Activated T-cell treated with anti-CD3 and anti-CD28 coated beads, Interleukin-2, amount 50 U/mL, for 72 hours (primary cell): ENCODE measurements around the gene WEE1. TPM values are rescaled to one million over a fixed set of nuclear protein-coding genes. Genes with fewer than 3 reads are reported as not detected.
A peak's percentile ranks its signal among the peaks of the same experiment; 100 is the strongest.

Experiments
- ATAC-seq, 2 donors: fragments of 150-1000 bp; cut with Tn5 transposase; replicated peaks in 1 of 2; 2 replicates each; pipeline ENCODE4 v1.10.0; 2021; ENCODE audit warnings: moderate library complexity in 2 of 2, mild to moderate bottlenecking in 1 of 2
- DNase-seq, 2 donors: peaks; one replicate each; pipeline ENCODE4 v3.0.0; 2021 to 2022; ENCODE audit warnings: mixed read lengths in 1 of 2
- H3K27ac Mint-ChIP-seq: one replicate; pipeline ENCODE4 v1.8.0; 2022; ENCODE audit warnings: mild to moderate bottlenecking, moderate library complexity, mixed read lengths
- H3K27me3 Mint-ChIP-seq: one replicate; pipeline ENCODE4 v1.8.0; 2022; ENCODE audit warnings: low read depth, mixed read lengths
- H3K36me3 Mint-ChIP-seq, 2 donors: one replicate each; pipeline ENCODE4 v1.8.0; 2022; ENCODE audit warnings: mixed read lengths in 2 of 2, mild to moderate bottlenecking in 1 of 2; ENCODE audit not compliant: insufficient read depth in 2 of 2
- H3K4me1 Mint-ChIP-seq: one replicate; pipeline ENCODE4 v1.8.0; 2022; ENCODE audit warnings: low read depth, mixed read lengths
- H3K4me3 Mint-ChIP-seq, 2 donors: one replicate each; pipeline ENCODE4 v1.8.0; 2022; ENCODE audit warnings: mild to moderate bottlenecking in 2 of 2, mixed read lengths in 2 of 2, moderate library complexity in 2 of 2
- H3K9me3 Mint-ChIP-seq, 2 donors: one replicate each; pipeline ENCODE4 v1.8.0; 2022; ENCODE audit warnings: mixed read lengths in 2 of 2
- total RNA-seq, 2 donors: library from RNA; stranded (reverse); gene quantifications; one replicate each; pipeline ENCODE4 v1.2.3, GENCODE V29; 2022

WEE1 gene
- total RNA-seq, 2 donors from 2014 or later, result 41.6 to 45.5 TPM

DNA sequence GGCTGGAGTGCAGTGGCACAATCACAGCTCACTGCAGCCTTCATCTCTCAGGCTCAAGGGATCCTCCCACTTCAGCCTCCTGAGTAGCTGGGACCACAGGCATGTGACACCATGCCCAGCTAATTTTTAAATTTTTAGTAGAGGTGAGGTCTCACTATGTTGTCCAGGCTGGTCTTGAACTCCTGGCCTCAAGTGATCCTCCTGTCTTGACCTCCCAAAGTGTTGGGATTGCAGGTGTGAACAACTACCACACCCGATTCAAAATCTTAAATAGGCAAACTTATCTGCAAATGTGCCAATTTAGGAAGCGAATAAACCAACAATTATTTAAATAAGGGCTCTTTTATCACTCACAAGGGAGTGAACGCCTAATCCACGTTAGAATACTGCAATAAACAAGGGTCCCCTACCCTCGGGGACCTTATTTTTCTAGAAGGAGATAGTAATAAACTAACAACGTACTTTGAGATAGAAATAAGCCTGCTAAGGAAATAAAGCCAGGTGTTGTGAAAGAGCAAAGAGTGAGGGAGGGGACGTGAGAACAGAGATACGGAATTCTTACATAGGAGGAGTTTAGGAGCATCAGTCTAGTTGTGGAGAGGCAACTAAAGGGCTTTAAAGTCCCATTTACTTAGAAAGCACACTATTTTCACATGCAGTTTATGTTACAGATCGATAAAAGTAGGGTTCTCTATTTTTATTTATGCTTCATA is 3.0 kb upstream of the WEE1 start:
- H3K27ac Mint-ChIP-seq, result no peak overlapping the region
- no peak overlapping the region for H3K4me3 Mint-ChIP-seq

DNA sequence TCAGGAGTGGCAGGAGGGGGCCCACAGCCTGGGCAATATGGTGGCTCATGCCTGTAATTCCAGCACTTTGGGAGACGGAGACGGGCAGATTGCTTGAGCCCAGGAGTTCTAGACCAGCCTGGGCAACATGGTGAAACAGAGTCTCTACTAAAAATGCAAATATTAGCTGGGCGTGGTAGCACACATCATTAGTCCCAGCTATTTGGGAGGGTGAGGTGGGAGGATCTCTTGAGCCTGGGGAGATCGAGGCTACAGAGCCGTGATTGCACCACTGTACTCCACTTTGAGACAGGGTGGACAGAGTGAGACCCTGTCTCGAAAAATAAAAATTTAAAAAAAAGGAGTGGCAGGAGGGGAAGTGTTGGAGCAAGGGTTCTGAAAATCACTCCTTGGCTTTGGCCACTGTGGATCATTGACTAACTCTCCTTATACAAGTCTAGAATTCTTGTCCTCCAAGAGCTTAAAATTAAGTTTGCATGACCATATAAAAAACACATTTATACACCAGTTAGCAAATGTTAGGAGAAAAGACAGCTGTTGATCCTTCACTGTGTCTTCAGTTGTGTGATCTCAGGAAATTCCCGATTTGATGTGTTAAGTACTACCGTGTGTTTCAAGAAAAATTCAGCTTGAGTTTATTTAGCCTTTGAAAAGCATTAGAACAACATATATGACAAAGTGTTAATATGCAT is 2.3 kb upstream of the WEE1 start:
- H3K9me3 Mint-ChIP-seq, result no peaks in the 10 kb centered on the region
- no peak for DNase-seq
- peaks cover 6% of the 10 kb centered on the region for H3K27me3 Mint-ChIP-seq
- peaks cover 12 to 16% of the 10 kb centered on the region in 2 donors for H3K36me3 Mint-ChIP-seq
- peak overlapping the region in 1 of 2 donors; percentile 82 for H3K4me3 Mint-ChIP-seq
- no peak overlapping the region for H3K27ac Mint-ChIP-seq
- ATAC-seq, result no peak
- peaks cover 47% of the 10 kb centered on the region for H3K4me1 Mint-ChIP-seq

More for the DNA sequence above, 3.0 kb upstream of the WEE1 start:
- ATAC-seq (no peak), DNase-seq (no peak)
- H3K4me1 Mint-ChIP-seq, result peaks cover 47% of the 10 kb centered on the region
- no peaks in the 10 kb centered on the region for H3K9me3 Mint-ChIP-seq
- H3K27me3 Mint-ChIP-seq, result peaks cover 6% of the 10 kb centered on the region
- peaks cover 9 to 10% of the 10 kb centered on the region in 2 donors for H3K36me3 Mint-ChIP-seq

DNA sequence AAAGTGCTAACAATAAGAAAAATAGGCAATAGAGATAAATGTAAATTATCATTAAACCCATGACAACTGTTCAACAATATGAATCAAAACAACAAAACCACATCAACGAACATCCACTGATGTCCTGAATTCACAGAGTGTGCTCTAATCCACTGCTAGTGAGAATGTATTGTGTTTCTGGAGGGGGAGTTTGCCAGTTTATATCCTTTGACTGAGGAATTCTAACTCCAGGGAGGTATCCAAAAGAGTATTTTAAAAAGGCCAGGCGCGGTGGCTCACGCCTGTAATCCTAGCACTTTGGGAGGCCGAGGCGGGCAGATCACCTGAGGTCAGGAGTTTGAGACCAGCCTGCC is 1.7 kb upstream of the WEE1 start:
- DNase-seq (no peak), ATAC-seq (no peak)
- Mint-ChIP-seq H3K36me3 (peaks cover 15 to 18% of the 10 kb centered on the region in 2 donors), H3K9me3 (no peaks in the 10 kb centered on the region), H3K27me3 (peaks cover 6% of the 10 kb centered on the region), H3K4me3 (peak overlapping the region; percentile 82 to 89), H3K4me1 (peaks cover 47% of the 10 kb centered on the region), H3K27ac (peak overlapping the region; percentile 91)

DNA sequence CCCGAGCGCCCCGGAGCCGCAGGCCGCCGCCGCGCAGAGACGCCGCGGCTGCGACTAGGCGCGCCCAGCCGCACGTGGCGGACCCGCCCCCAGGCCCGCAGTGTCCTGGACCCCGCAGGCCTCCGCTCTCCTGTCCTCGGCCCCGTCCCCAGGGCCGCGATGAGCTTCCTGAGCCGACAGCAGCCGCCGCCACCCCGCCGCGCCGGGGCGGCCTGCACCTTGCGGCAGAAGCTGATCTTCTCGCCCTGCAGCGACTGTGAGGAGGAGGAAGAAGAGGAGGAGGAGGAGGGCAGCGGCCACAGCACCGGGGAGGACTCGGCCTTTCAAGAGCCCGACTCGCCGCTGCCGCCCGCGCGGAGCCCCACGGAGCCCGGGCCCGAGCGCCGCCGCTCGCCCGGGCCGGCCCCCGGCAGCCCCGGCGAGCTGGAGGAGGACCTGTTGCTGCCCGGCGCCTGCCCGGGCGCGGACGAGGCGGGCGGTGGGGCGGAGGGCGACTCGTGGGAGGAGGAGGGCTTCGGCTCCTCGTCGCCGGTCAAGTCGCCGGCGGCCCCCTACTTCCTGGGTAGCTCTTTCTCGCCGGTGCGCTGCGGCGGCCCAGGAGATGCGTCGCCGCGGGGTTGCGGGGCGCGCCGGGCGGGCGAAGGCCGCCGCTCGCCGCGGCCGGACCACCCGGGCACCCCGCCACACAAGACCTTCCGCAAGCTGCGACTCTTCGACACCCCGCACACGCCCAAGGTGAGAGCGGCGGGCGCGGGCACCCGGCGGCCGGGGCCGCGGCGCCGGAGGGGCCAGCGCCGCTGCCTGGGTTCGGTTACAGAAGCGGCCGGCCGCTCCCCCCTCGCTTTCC is 528 bp downstream of the WEE1 start:
- peaks cover 22 to 38% of the 10 kb centered on the region in 2 donors for H3K36me3 Mint-ChIP-seq
- DNase-seq (peak; percentile 39 to 51), ATAC-seq (peak; percentile 49 to 55)
- peak overlapping the region; percentile 96 to 99 for H3K4me3 Mint-ChIP-seq
- no peaks in the 10 kb centered on the region for H3K9me3 Mint-ChIP-seq
- peaks cover 6% of the 10 kb centered on the region for H3K27me3 Mint-ChIP-seq
- peak overlapping the region; percentile 85 for H3K27ac Mint-ChIP-seq
- H3K4me1 Mint-ChIP-seq, result peaks cover 59% of the 10 kb centered on the region

DNA sequence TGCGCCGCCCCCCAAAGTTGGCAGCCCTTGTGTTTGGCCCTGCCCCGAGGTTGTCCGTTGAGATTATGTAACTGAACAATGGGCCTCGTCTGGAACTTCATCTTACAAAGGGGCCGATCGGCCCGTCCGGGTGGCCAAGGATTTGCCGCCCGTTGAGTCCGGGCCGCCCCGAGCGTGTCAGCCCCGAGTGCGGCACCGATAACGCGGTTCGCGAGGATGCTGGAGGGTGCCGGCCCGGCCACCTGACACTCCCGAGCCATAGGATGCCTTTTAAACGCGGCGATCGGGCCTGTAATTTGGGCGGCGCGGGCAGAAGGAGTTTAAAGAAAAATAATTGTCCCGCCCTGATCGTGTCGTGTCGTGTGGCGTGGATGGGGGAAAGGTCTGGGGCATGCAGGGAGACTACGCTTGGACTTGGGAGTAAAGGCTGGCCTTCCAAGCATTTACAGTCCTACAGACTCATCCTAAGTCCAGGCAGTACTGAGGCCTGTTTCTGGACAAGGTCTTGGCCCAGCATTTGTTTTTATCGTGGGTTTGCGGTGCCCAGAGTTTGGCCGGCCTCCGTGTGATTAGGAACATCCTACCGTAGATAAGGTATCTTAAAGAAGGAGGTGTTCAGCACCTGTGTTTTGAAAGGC is 1.3 kb downstream of the WEE1 start:
- H3K4me1 Mint-ChIP-seq, result peaks cover 58% of the 10 kb centered on the region
- peaks cover 6% of the 10 kb centered on the region for H3K27me3 Mint-ChIP-seq
- no peak for ATAC-seq
- peaks cover 24 to 44% of the 10 kb centered on the region in 2 donors for H3K36me3 Mint-ChIP-seq
- peak overlapping the region; percentile 96 to 99 for H3K4me3 Mint-ChIP-seq
- no peaks in the 10 kb centered on the region for H3K9me3 Mint-ChIP-seq
- DNase-seq, result peak; percentile 26 to 36
- H3K27ac Mint-ChIP-seq, result peak overlapping the region; percentile 85

DNA sequence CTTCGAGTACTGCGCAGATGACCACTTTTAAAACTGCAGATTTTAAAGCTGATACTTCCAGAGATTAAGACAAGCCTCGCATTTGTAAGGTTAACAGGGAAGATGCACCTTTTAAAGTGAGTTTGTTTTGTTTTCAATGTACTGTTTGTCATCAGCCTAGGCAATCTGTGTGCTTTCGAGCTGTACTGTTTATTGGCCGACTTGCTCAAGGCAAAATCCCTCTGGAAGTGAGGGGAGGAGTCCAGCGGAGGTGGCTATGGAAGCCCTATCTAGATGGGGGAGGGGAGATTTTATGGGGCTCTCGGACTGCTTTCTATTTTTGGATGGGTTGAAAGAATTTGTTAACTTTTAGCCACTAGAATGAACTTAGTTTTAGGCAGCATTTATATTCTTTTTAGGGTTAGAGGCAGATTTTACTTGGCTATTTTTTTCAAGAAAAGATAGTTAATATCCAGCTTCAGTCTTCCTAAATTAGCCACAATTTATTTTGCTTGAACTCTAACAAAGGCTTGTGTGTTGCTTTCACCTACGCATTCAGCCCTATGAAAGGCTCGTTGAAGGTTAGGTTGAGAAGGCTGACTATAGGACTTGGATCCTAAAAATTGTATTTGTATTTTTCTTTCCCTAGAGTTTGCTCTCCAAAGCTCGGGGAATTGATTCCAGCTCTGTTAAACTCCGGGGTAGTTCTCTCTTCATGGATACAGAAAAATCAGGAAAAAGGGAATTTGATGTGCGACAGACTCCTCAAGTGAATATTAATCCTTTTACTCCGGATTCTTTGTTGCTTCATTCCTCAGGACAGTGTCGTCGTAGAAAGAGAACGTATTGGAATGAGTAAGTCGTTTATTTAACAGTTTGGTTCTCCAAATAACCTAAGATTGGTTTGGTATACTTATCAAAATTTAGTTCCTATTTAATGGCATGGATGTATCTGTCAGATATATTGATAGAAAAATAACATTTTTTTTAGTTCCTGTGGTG is 2.1 kb downstream of the WEE1 start:
- Mint-ChIP-seq H3K27me3 (peaks cover 6% of the 10 kb centered on the region), H3K4me3 (peak overlapping the region; percentile 96 to 99), H3K27ac (peak overlapping the region; percentile 85), H3K36me3 (peaks cover 24 to 48% of the 10 kb centered on the region in 2 donors), H3K4me1 (peaks cover 55% of the 10 kb centered on the region), H3K9me3 (no peaks in the 10 kb centered on the region)
- no peak for DNase-seq
- ATAC-seq, result no peak

DNA sequence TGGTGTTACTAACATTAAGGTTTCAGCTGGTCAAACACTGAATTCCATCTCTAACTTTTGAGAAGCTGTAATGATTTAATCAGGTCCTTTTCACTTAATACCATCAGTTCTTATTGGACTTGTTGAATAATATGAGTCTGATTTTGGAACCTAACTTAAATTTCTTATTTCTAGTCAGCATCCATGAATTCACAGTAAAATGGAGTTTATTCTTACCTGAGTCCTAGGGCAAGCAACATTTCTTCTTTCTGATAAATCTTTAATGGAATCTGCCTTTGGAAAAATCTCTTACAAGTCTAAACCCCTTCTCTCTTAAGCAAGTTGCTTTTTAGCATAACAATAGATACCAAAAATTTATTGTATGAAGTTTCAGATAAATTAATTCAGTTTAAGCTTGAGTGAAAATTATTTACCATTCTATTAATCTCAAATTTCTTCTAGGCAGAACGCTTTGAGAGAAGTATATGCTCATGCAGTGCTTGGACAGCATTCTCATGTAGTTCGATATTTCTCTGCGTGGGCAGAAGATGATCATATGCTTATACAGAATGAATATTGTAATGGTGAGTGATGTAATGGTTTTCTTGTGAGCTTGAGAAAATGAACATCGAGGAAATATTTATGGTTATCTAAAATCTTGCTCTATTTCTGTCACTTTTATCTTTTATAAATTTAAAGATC is 3.4 kb downstream of the WEE1 start:
- peaks cover 29 to 61% of the 10 kb centered on the region in 2 donors for H3K36me3 Mint-ChIP-seq
- peaks cover 1% of the 10 kb centered on the region for H3K27me3 Mint-ChIP-seq
- DNase-seq (no peak), ATAC-seq (no peak)
- peak overlapping the region; percentile 83 for H3K27ac Mint-ChIP-seq
- peak overlapping the region; percentile 96 to 99 for H3K4me3 Mint-ChIP-seq
- H3K4me1 Mint-ChIP-seq, result peaks cover 56% of the 10 kb centered on the region
- no peaks in the 10 kb centered on the region for H3K9me3 Mint-ChIP-seq

DNA sequence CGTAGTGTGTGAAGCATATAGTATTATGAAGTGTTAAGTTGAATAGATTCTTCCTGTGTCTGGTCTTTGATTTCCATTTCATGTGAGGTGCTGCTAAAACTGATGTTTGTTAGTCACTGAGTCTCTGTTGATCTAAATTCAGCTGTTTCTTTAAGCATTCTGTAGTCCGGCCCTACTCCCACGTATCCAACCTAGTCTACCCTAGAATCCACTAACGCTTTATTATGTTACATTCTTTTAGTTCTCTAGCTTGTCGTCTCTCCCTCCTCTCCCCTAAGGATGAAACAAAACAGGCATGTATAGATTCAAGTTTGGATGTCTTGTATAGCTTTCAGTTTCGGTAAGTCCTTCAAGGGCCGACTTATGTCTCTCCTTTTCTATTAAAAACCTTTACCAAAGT is 4.1 kb downstream of the WEE1 start:
- H3K9me3 Mint-ChIP-seq, result no peaks in the 10 kb centered on the region
- ATAC-seq, result no peak
- no peak for DNase-seq

DNA sequence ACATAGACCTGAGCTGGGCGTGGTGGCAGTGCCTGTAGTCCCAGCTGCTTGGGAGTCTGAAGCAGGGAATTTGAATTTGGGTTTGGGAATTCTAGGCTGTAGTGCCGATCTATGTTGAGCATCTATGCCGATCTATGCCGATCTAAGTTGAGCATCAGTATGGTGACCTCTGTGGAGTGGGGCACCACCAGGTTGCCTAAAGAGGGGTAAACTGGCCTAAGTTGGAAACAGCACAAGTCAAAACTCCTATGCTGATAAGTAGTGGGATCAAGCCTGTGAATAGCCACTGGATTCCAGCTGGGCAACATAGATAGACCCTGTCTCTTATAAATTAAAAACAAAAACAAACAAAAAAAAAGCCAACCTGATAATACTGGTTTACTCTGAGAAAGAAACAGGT is 7.4 kb downstream of the WEE1 start:
- H3K4me1 Mint-ChIP-seq, result peaks cover 39% of the 10 kb centered on the region
- ATAC-seq, result no peak
- no peak overlapping the region for H3K4me3 Mint-ChIP-seq
- DNase-seq, result no peak
- no peaks in the 10 kb centered on the region for H3K9me3 Mint-ChIP-seq
- peaks cover 20 to 76% of the 10 kb centered on the region in 2 donors for H3K36me3 Mint-ChIP-seq
- no peaks in the 10 kb centered on the region for H3K27me3 Mint-ChIP-seq
- no peak overlapping the region for H3K27ac Mint-ChIP-seq

More for the DNA sequence above, 4.1 kb downstream of the WEE1 start:
- peak overlapping the region; percentile 69 to 96 for H3K4me3 Mint-ChIP-seq
- peaks cover 29 to 68% of the 10 kb centered on the region in 2 donors for H3K36me3 Mint-ChIP-seq
- H3K4me1 Mint-ChIP-seq, result peaks cover 48% of the 10 kb centered on the region
- no peaks in the 10 kb centered on the region for H3K27me3 Mint-ChIP-seq
- peak overlapping the region; percentile 83 for H3K27ac Mint-ChIP-seq

DNA sequence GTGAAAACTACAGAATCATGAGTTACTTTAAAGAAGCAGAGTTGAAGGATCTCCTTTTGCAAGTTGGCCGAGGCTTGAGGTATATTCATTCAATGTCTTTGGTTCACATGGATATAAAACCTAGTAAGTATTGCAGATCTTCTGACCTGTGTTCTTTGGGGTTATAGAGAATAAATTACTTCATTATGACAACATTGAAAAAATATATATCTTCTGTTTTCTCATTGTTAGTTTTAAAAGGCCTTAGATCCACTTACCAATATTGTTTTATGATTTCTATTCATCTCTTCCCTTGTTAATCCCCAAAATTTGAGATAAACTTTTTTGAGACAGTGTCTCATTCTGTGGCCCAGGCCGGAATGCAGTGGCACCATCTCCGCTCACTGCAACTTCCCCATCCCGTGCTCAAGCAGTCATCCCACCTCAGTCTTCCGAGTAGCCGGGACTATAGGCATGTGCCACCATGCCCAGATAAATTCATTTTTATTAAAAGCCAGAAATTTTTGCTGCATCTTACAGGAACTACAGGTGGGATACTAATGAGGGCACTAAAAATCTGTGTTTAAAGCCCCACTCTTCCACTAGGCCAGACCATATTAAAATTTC is 8.2 kb downstream of the WEE1 start:
- H3K36me3 Mint-ChIP-seq, result peaks cover 18 to 80% of the 10 kb centered on the region in 2 donors

DNA sequence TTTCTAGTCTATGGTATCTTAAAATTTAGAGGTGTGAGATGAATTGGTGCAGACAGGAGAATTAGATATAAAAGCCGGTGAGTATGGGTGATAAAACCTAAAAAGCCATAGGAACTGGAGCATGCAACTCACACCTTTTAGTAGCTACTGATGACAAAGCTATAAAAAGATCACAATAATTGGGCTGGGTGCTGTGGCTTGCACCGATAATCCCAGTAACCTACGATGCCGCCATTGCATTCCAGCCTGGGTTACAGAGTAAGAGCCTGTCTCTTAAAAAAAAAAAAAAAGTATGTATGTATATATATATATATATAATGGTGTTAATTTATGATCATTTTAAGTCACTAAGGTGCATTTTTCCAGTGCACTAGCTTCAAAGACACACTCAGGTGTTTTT is 17.2 kb downstream of the WEE1 start:
- DNase-seq, result no peak
- H3K4me1 Mint-ChIP-seq, result peaks cover 4% of the 10 kb centered on the region

More for the DNA sequence above, 8.2 kb downstream of the WEE1 start:
- H3K27ac Mint-ChIP-seq, result no peak overlapping the region
- no peak for ATAC-seq
- H3K4me1 Mint-ChIP-seq, result peaks cover 36% of the 10 kb centered on the region
- H3K9me3 Mint-ChIP-seq, result no peaks in the 10 kb centered on the region
- no peak overlapping the region for H3K4me3 Mint-ChIP-seq
- DNase-seq, result no peak
- no peaks in the 10 kb centered on the region for H3K27me3 Mint-ChIP-seq

More for the DNA sequence above, 17.2 kb downstream of the WEE1 start:
- Mint-ChIP-seq H3K27ac (no peak overlapping the region), H3K27me3 (no peaks in the 10 kb centered on the region), H3K36me3 (peaks cover 0 to 35% of the 10 kb centered on the region in 2 donors), H3K9me3 (no peaks in the 10 kb centered on the region), H3K4me3 (no peak overlapping the region)
- ATAC-seq, result no peak
